HCT116 (cell line): Measurements from ENCODE around the gene MGAM2. TPM values are rescaled to one million over a fixed set of nuclear protein-coding genes. Genes with fewer than 3 reads are reported as not detected.

Source experiments
- ATAC-seq: fragments of 200-7000 bp; cut with Tn5 transposase; 2 replicates; pipeline ENCODE4 v1.9.1; 2020; ENCODE audit warnings: mild to moderate bottlenecking, moderate library complexity
- BruUV-seq: library from RNA; stranded (reverse); fragments of 400-500 nt; replicated peaks from 2 replicates; lab custom pipeline; 2021; lab: Mats Ljungman, UMichigan
- CTCF ChIA-PET: fragments of 300-600 bp; sonication (Branson Sonifier 250); formaldehyde crosslinking; loops from one replicate; lab custom pipeline; 2021; ENCODE audit warnings: antibody characterized with exemption; lab: Charles Lee
- POLR2A ChIA-PET: fragments of 300-600, 350-600 bp; sonication (Branson Sonifier 250); formaldehyde crosslinking; loops from one replicate; lab custom pipeline; 2021; ENCODE audit warnings: antibody characterized with exemption; lab: Charles Lee
- RAD21 ChIA-PET, 2 experiments: fragments of 300-600 bp; sonication (Branson Sonifier 250); formaldehyde crosslinking; loops; one replicate each; lab custom pipeline; 2023; ENCODE audit warnings: low total read pairs in 2 of 2; ENCODE audit not compliant: uncharacterized antibody in 2 of 2, unreplicated experiment in 2 of 2, low non-redundant PET in 1 of 2; lab: Charles Lee
- DNase-seq: peaks from one replicate; pipeline ENCODE4 v3.0.0-alpha.2; 2010; ENCODE audit warnings: low read depth, low spot score
- H2AFZ ChIP-seq: fragments of 200-600 bp; shearing (Covaris generic), sonication (generic); 2 replicates; pipeline ENCODE4 v1.6.1; 2017; ENCODE audit warnings: low read depth, mixed run types, mixed read lengths, antibody characterized with exemption, low read length; ENCODE audit not compliant: poor library complexity, severe bottlenecking
- H3K27ac ChIP-seq: 2 replicates; pipeline ENCODE4 v1.5.1; 2012; ENCODE audit warnings: low read depth, low read length
- H3K27me3 ChIP-seq: fragments of 200-600 bp; sonication (generic); 2 replicates; pipeline ENCODE4 v1.6.1; 2016; ENCODE audit warnings: mixed run types, low read length, mixed read lengths; ENCODE audit not compliant: insufficient read depth
- H3K36me3 ChIP-seq, 2 experiments: fragments of 200-500 bp in 1 of 2; fragments of 200-600 bp in 1 of 2; sonication (Bioruptor generic) in 1 of 2; sonication (generic) in 1 of 2; 2 replicates each; pipeline versions ENCODE4 v1.5.1 to v1.6.1; 2014 to 2016; ENCODE audit warnings: low read length in 2 of 2, inconsistent platforms in 1 of 2, mixed read lengths in 1 of 2, mixed run types in 1 of 2; ENCODE audit not compliant: insufficient read depth in 2 of 2, control insufficient read depth in 1 of 2
- H3K4me1 ChIP-seq, 2 experiments: fragments of 200-600 bp in 1 of 2; sonication (generic) in 1 of 2; 2 replicates each; pipeline versions ENCODE4 v1.5.1 to v1.6.1; 2012 to 2017; ENCODE audit warnings: low read length in 2 of 2, inconsistent platforms in 1 of 2, mild to moderate bottlenecking in 1 of 2, mixed read lengths in 1 of 2, mixed run types in 1 of 2, moderate library complexity in 1 of 2; ENCODE audit not compliant: insufficient read depth in 2 of 2, control insufficient read depth in 1 of 2
- H3K4me2 ChIP-seq: fragments of 200-600 bp; sonication (generic); 2 replicates; pipeline ENCODE4 v1.6.1; 2017; ENCODE audit warnings: mixed run types, low read length, mixed read lengths
- H3K4me3 ChIP-seq, 2 experiments: fragments of 200-600 bp in 1 of 2; sonication (generic) in 1 of 2; replicated peaks in 1 of 2; 2 replicates each; pipeline ENCODE4 v1.5.1; 2011 to 2016; ENCODE audit warnings: low read length in 2 of 2, control low read depth in 1 of 2, low read depth in 1 of 2, mild to moderate bottlenecking in 1 of 2, mixed read lengths in 1 of 2, mixed run types in 1 of 2
- H3K79me2 ChIP-seq: fragments of 200-600 bp; sonication (generic); 2 replicates; pipeline ENCODE4 v1.6.1; 2017; ENCODE audit warnings: mild to moderate bottlenecking, mixed run types, low read length, moderate library complexity, mixed read lengths; ENCODE audit not compliant: insufficient read depth
- H3K9ac ChIP-seq: fragments of 200-600 bp; sonication (generic); 2 replicates; pipeline ENCODE4 v1.6.1; 2016; ENCODE audit warnings: low read length, mixed read lengths
- H3K9me2 ChIP-seq: fragments of 200-600 bp; sonication (generic), shearing (Covaris generic); 2 replicates; pipeline ENCODE4 v1.6.1; 2017; ENCODE audit warnings: mixed run types, mild to moderate bottlenecking, moderate library complexity; ENCODE audit not compliant: insufficient read depth
- H3K9me3 ChIP-seq, 2 experiments: fragments of 200-500 bp in 1 of 2; fragments of 200-600 bp in 1 of 2; sonication (Bioruptor generic) in 1 of 2; sonication (generic) in 1 of 2; 2 replicates each; pipeline ENCODE4 v1.6.1; 2014 to 2017; ENCODE audit warnings: low read length in 2 of 2, mixed read lengths in 2 of 2, inconsistent platforms in 1 of 2, low read depth in 1 of 2, mild to moderate bottlenecking in 1 of 2, mixed run types in 1 of 2, moderate library complexity in 1 of 2; ENCODE audit not compliant: control insufficient read depth in 1 of 2, insufficient read depth in 1 of 2
- H4K20me1 ChIP-seq: fragments of 200-600 bp; sonication (generic), shearing (Covaris generic); 2 replicates; pipeline ENCODE4 v1.6.1; 2017; ENCODE audit warnings: mixed run types, mild to moderate bottlenecking, moderate library complexity; ENCODE audit not compliant: insufficient read depth
- CBX3 ChIP-seq: IDR thresholded peaks from 2 replicates; pipeline ENCODE4 v1.6.1; 2012; ENCODE audit warnings: low read depth
- CEBPB ChIP-seq: IDR thresholded peaks from 2 replicates; pipeline ENCODE4 v1.6.1; 2012; ENCODE audit warnings: low read depth
- EGR1 ChIP-seq: IDR thresholded peaks from 2 replicates; pipeline ENCODE4 v1.6.1; 2012; ENCODE audit warnings: low read depth
- EZH2phosphoT487 ChIP-seq: fragments of 200-600 bp; IDR thresholded peaks from 2 replicates; pipeline ENCODE4 v1.6.1; 2018; ENCODE audit warnings: antibody characterized with exemption, borderline replicate concordance
- POLR2A ChIP-seq: IDR thresholded peaks from 2 replicates; pipeline ENCODE4 v1.7.0; 2011; ENCODE audit warnings: borderline replicate concordance; ENCODE audit not compliant: insufficient read depth, insufficient read length; ENCODE audit errors: extremely low read depth
- POLR2AphosphoS5 ChIP-seq: IDR thresholded peaks from 2 replicates; pipeline ENCODE4 v1.6.1; 2011; ENCODE audit warnings: mild to moderate bottlenecking, low read depth, low read length, moderate library complexity
- SIN3A ChIP-seq: IDR thresholded peaks from 2 replicates; pipeline ENCODE4 v1.6.1; 2012; ENCODE audit warnings: low read depth
- YY1 ChIP-seq: IDR thresholded peaks from 2 replicates; pipeline ENCODE4 v1.6.1; 2011; ENCODE audit warnings: low read length, low read depth, moderate library complexity, mild to moderate bottlenecking; ENCODE audit not compliant: insufficient replicate concordance; ENCODE audit errors: extremely low read depth
- ZFX ChIP-seq: fragments of 450-650 bp; IDR thresholded peaks from 2 replicates; pipeline ENCODE4 v1.6.1; 2017
- intact Hi-C: fragments of 100-400 bp; cut with micrococcal nuclease; formaldehyde crosslinking; loops from 2 replicates; pipeline ENCODE4 v1.10.0; 2022
- total RNA-seq: library from RNA; stranded (reverse); gene quantifications from one replicate; pipeline ENCODE4 v1.2.1, GENCODE V29; 2021; ENCODE audit not compliant: unreplicated experiment
- TF ChIP-seq, protein P1 (sequence below): IDR thresholded peaks from 2 replicates; pipeline ENCODE4 v1.6.1; 2012; ENCODE audit warnings: low read depth
- TF ChIP-seq, protein P2 (sequence below): IDR thresholded peaks from 2 replicates; pipeline ENCODE4 v1.6.1; 2012
- TF ChIP-seq, protein P3 (sequence below), 3 experiments: fragments of 200-600 bp in 1 of 3; sonication (generic) in 1 of 3; IDR thresholded peaks in 2 of 3; conservative IDR thresholded peaks in 1 of 3; 2 replicates each; pipeline ENCODE4 v1.5.1; 2012 to 2017; ENCODE audit warnings: low read depth in 2 of 3, low read length in 2 of 3, antibody characterized with exemption in 1 of 3, borderline replicate concordance in 1 of 3, control low read depth in 1 of 3, mild to moderate bottlenecking in 1 of 3, mixed read lengths in 1 of 3, mixed run types in 1 of 3, moderate library complexity in 1 of 3; ENCODE audit not compliant: insufficient read depth in 1 of 3

The MGAM2 gene
- total RNA-seq, 1 experiment from 2014 or later, result 0.05 TPM

DNA sequence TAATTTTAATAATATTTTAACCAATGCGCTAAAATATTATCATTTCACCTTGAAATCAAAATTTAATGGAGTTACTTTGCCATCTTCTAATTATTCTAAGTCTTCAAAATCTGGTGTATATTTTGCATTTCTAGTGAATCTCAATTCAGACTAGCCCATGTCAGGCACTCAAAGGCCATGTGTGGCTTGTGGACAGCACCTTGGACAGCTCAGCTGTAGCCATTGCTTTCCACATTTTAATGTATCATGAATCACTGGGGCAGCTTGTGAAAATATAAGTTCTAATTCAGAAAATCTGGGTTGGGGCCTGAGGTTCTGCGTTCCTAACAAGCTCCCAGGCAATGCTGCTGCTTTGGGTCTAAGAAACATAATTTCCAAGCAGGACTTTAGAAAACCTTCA is 57.2 kb downstream of the MGAM2 start:
- BruUV-seq, result no TSS peak
- ATAC-seq (no peak), DNase-seq (no peak)
- H3K27me3 ChIP-seq, result no peaks in the 10 kb centered on the region
- no peaks in the 10 kb centered on the region for H3K9me3 ChIP-seq
- no peaks in the 10 kb centered on the region; the same call in 1 of the 2 replicates for H4K20me1 ChIP-seq
- H3K36me3 ChIP-seq, result no peaks in the 10 kb centered on the region
- RAD21 ChIA-PET, result no interaction called here
- no peaks in the 10 kb centered on the region for H3K79me2 ChIP-seq
- H3K9me2 ChIP-seq, result no peaks in the 10 kb centered on the region
- TF ChIP-seq, protein P1, sequence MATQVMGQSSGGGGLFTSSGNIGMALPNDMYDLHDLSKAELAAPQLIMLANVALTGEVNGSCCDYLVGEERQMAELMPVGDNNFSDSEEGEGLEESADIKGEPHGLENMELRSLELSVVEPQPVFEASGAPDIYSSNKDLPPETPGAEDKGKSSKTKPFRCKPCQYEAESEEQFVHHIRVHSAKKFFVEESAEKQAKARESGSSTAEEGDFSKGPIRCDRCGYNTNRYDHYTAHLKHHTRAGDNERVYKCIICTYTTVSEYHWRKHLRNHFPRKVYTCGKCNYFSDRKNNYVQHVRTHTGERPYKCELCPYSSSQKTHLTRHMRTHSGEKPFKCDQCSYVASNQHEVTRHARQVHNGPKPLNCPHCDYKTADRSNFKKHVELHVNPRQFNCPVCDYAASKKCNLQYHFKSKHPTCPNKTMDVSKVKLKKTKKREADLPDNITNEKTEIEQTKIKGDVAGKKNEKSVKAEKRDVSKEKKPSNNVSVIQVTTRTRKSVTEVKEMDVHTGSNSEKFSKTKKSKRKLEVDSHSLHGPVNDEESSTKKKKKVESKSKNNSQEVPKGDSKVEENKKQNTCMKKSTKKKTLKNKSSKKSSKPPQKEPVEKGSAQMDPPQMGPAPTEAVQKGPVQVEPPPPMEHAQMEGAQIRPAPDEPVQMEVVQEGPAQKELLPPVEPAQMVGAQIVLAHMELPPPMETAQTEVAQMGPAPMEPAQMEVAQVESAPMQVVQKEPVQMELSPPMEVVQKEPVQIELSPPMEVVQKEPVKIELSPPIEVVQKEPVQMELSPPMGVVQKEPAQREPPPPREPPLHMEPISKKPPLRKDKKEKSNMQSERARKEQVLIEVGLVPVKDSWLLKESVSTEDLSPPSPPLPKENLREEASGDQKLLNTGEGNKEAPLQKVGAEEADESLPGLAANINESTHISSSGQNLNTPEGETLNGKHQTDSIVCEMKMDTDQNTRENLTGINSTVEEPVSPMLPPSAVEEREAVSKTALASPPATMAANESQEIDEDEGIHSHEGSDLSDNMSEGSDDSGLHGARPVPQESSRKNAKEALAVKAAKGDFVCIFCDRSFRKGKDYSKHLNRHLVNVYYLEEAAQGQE, result peak; percentile 68
- TF ChIP-seq, protein P2, sequence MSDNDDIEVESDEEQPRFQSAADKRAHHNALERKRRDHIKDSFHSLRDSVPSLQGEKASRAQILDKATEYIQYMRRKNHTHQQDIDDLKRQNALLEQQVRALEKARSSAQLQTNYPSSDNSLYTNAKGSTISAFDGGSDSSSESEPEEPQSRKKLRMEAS, result no peak
- H3K4me1 ChIP-seq, result no peaks in the 10 kb centered on the region
- no peak overlapping the region for H3K4me3 ChIP-seq
- H2AFZ ChIP-seq, result no peak overlapping the region
- no peak overlapping the region for H3K9ac ChIP-seq
- POLR2A ChIA-PET, result interaction anchor here (0.7 kb wide), 1 partner anchor 193 kb away, joined by 4 read pairs; no protein-coding TSS in a partner anchor
- intact Hi-C loops, result no loop called here
- no peak overlapping the region for H3K27ac ChIP-seq
- no peak overlapping the region for H3K4me2 ChIP-seq
- CTCF ChIA-PET, result no interaction called here

DNA sequence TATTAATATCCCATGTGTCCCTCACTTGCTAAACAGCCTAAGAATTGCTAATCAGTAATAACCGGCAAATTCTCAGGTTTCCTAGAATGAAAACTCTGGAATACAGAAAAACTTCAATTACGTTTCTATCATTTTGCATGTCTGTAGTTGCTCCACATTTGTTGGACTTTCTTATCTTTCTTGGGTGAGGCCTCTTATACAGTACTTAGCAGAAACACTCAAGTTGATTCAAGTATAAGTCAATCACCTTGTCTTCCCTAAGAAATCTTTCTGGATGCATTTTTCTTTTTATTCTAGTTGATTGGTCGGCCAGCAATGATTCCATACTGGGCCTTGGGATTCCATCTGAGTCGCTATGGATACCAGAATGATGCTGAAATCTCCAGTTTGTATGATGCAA is 61.4 kb downstream of the MGAM2 start:
- intact Hi-C loops, result no loop called here
- no peak overlapping the region for H3K4me2 ChIP-seq
- no peak for DNase-seq
- BruUV-seq, result no TSS peak
- no peak for TF ChIP-seq YY1
- TF ChIP-seq EZH2phosphoT487, result no peak
- TF ChIP-seq POLR2A, result no peak
- no peak for TF ChIP-seq SIN3A
- TF ChIP-seq EGR1, result no peak
- TF ChIP-seq POLR2AphosphoS5, result no peak
- TF ChIP-seq, protein P3, sequence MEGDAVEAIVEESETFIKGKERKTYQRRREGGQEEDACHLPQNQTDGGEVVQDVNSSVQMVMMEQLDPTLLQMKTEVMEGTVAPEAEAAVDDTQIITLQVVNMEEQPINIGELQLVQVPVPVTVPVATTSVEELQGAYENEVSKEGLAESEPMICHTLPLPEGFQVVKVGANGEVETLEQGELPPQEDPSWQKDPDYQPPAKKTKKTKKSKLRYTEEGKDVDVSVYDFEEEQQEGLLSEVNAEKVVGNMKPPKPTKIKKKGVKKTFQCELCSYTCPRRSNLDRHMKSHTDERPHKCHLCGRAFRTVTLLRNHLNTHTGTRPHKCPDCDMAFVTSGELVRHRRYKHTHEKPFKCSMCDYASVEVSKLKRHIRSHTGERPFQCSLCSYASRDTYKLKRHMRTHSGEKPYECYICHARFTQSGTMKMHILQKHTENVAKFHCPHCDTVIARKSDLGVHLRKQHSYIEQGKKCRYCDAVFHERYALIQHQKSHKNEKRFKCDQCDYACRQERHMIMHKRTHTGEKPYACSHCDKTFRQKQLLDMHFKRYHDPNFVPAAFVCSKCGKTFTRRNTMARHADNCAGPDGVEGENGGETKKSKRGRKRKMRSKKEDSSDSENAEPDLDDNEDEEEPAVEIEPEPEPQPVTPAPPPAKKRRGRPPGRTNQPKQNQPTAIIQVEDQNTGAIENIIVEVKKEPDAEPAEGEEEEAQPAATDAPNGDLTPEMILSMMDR (IDR thresholded peaks at IDR 0.05 in 2 of 3, conservative IDR thresholded peaks at IDR 0.05 in 1 of 3; ENCODE audit: borderline replicate concordance in 1 of 3, insufficient read depth in 1 of 3, low read depth in 2 of 3, low read length in 2 of 3), result no peak
- TF ChIP-seq CBX3, result no peak
- TF ChIP-seq CEBPB, result no peak
- no peak for TF ChIP-seq ZFX
- TF ChIP-seq, all 23 proteins: peak for 0
- no peaks in the 10 kb centered on the region for H3K9me2 ChIP-seq
- H3K27ac ChIP-seq, result no peak overlapping the region
- ATAC-seq, result no peak
- H3K4me3 ChIP-seq, result no peak overlapping the region
- H3K9ac ChIP-seq, result no peak overlapping the region
- no peak overlapping the region for H2AFZ ChIP-seq
- RAD21 ChIA-PET, result no interaction called here
- H3K79me2 ChIP-seq, result no peaks in the 10 kb centered on the region
- no peaks in the 10 kb centered on the region for H3K4me1 ChIP-seq
- H3K9me3 ChIP-seq, result no peaks in the 10 kb centered on the region
- POLR2A ChIA-PET, result no interaction called here
- CTCF ChIA-PET, result no interaction called here
- H4K20me1 ChIP-seq, result no peaks in the 10 kb centered on the region
- no peaks in the 10 kb centered on the region for H3K36me3 ChIP-seq
- H3K27me3 ChIP-seq, result no peaks in the 10 kb centered on the region
